Inflammatory macrophage treated with lipopolysaccharide for 4 hours (primary cell): ENCODE measurements around the gene IL21R.
"Not testable (repeated sequence)": the region's sequence is repeated elsewhere in the genome, so short reads cannot be mapped to it uniquely, and the experiment has no call there.

Experiments used
- DNase-seq: peaks from one replicate; pipeline ENCODE4 v3.0.0-alpha.2; 2020

The IL21R gene

DNA sequence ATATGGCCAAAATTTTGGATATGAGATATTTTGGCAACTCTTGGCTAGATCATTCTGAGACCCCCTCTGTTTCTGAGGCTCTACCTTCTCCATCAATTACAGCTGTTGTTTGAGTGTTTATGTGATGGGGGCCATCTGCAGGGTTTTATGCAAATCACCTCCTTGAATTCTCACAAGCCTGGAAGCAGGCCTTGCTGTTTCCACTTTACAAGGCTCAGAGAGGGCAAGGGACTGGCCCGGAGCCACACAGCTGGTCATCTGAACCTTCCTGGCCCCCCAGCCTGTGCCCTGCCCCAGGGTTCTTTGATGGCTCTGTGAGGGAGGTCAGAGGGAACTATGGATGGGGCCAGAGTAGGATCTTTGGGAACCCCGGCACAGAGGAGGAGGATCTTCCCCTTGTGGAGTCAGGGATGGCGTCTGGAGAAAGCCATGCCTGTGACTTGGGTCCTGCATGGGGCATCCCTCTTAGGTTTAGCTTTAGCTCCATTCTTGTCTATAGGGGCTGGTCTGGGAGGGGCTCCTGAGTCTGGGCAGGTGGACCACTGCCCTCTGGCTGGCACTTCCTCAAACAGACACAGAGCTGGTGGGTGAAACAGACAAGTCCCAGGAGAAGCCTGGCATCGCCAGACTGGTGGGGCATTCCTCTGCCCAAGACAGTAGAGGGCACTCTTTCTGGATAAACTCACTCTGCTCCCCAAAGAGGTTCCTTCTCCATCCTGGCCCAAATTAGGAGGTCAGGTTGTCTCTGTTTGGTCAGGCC lies 26.2 kb downstream of the IL21R start:
- peak; percentile 41 for DNase-seq

DNA sequence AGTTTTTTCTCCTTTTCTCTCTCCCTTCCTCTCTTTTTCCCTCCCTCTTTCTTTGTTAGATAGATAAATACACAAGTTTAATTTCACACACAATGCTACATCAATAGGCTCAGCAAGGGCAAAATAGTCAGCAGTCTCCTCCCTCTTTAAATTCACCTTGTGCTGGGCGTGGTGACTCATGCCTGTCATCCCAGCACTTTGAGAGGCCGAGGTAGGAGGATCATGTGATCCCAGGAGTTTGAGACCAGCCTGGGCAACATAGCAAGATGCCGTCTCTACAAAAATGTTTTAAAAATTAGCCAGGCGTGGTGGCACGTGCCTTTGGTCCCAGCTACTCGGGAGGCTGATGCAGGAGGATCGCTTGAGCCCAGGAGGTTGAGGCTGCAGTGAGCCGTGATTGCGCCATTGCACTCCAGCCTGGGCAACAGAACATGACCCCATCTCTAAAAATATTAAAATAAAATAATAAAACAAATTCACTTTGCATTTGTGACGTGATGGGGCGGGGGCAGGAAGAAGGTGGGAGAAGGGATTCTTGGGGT lies 27.4 kb downstream of the IL21R start:
- no peak for DNase-seq

DNA sequence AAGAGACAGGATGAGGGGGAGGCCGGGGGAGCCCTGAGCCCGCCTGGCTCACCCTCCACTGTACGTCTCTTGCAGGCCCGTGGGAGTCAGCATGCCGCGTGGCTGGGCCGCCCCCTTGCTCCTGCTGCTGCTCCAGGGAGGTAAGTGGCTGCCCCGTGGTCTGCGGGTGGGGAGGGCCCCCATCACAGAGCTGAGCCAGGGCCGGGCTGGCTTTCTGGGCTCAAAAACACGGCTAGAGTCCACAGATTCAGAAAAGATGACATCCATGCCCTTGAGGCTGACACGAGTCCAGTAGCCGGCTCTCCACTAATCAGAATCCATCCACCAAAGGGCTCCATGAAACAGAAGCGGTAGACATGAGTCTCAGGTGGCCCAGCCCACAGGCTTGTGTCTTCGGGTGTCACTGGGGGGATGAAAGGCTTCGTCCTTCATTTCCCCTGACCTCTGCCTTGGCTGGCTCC lies 28.0 kb downstream of the IL21R start:
- DNase-seq: no peak

DNA sequence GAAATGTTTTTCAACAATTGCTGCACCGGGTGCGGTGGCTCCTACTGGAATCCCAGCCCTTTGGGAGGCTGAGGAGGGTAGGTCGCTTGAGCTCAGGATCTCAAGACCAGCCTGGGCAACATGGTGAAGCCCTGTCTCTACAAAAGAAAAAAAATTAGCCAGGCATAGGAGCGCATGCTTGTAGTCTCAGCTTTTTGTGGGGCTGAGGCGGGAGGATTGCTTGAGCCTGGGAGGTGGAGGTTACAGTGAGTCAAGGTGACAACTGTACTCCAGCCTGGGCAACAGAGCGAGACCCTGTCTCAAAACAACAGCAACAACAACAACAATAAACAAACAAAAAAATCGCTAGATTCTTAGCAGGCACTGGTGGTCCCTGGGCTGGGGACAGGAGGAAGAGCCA lies 28.5 kb downstream of the IL21R start:
- no peak for DNase-seq

DNA sequence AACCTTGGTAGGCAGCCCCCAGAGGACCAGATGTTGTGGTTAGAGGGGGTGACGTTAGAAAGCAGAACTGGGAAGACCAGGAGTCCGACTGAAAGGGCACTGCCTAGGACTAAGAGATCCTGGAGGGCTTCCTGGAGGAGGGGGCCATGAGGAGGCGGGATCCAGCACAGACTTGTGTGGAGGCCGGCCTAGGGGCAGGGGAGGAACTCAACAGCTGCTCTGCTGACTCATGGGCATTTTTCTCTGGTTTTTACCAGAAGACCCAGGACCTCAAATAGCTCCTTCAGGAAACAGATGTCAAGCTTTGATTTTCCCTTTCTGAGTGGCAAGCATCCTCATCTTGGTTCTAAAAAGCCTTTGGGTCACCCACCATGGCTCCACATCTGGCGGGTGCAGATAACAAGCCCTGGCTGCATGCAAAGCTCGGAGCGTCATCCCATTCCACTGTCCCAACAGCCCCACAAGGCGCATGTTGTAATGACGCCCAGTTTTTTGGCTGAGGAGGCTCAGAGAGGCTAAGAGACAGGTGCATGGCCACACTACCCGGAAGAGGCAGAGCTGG lies 29.0 kb downstream of the IL21R start:
- no peak for DNase-seq

DNA sequence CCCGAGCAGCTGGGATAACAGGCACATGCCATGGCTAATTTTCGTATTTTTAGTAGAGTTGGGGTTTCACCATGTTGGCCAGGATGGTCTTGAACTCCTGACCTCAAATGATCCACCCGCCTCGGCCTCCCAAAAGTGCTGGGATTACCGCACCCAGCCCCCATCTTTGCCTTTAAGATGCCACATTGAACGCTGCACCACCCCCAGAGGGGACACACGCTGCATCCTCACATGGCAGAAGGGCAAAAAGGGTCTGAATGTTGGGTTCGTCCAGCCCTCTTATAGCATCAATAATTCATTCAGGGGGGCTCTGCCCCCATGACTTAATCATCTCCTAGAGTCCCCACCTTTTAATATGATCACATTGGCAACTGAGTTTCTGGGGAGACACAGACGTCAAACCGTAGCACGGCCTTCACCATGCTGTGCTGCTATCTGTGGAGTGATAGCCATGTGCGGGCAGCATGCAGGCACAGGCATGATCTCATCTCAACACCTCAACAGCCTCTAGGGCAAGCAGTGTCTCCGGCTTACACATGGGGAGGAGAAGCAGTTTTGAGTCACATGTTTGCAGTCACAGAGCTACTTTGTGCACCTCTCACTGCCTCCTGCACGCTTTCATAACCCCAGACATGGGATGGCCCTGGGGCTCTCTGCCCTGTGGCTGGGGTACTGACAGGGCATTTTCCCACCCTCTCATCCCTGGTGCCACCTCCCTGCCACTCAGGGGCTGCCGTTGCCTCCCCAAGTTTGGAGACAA lies 30.0 kb downstream of the IL21R start:
- DNase-seq: no peak

DNA sequence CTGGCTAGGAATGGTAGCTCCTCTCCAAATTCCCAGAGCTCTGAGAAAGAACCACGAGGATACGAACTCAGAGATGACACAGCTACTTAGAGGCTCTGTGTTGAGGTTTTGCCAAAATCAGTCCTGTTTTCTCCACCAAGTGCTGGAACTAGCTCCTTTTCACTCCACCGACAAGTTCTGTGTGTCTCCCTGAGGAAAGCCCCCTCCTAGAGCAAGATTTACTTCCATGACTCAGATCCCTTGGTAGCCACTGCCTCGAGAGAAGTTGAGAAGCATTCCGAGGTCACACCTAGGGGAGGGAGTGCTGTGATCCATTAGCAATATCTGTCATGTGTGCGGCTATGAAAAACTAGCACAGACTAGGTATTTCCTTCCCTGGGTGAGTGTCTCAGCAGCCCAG lies 30.6 kb downstream of the IL21R start:
- no peak for DNase-seq

DNA sequence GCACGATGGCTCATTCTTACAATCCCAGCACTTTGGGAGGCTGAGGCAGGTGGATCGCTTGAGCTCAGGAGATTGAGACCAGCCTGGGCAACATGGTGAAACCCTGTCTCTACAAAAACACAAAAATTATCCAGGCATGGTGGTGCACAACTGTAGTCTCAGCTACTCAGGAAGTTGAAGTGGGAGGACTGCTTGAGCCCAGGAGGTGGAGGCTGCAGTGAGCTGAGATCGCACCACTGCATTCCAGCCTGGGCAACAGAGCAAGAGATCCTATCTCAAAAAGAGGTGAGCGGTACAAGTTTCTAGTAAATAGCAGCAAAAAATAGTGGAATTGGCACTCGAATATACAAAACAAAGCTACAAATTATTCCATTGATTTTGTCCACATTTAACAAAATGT lies 31.2 kb downstream of the IL21R start:
- DNase-seq: not testable (repeated sequence)

DNA sequence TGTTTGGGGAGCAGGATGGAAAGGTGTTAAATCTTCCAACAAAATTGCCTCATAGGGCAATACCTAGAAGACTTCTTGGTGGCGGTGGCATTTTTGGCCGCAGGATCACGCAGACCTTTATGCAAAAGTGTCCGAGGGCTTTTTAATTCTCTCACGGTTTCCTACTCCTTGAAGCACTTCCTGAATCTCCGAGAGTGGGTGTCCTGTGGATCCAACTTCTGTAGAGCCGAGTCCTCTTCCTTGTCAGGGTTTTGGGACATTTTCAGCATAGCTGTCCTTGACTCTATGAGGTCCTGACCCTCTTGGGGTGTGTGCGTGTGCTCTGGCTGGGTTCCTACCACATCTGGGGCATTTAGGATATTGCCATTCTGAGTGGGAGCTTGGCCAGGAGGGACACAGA lies 31.7 kb downstream of the IL21R start:
- DNase-seq: no peak

DNA sequence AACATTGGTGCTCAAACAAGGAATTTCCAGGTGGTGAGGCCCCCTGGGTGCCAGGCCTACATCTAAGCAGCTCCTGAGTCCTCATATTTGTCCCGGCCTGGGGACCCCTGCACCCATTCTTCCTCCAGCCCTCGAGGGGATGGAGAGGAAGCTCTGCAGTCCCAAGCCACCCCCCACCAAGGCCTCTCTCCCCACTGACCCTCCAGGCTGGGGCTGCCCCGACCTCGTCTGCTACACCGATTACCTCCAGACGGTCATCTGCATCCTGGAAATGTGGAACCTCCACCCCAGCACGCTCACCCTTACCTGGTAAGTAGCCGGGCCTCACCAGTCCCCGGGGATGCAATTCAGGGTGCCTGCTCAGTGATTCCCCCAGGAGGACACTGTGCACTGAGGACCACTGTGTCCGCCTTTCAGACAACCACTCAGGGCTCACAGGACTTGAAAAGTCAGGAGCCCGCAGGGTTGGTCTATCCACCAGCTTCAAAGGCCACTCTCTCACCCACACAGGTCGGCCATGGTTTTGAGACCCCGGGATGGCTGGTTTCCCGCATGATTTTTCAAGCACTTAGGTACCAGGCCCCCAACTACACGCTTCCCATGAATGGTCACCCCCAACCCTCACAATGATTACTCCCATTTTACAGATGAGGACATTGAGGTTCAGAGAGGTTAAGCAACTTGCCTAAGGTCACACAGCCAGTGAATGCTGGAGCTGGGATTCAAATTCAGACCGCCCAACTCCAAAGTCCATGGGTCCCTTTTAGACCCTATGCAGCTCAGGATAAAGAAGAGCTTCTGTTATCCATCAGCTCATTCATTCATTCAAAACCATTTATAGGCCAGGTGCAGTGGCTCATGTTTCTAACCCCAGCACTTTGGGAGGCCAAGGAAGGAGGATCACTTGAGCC lies 32.4 kb downstream of the IL21R start:
- DNase-seq: no peak

DNA sequence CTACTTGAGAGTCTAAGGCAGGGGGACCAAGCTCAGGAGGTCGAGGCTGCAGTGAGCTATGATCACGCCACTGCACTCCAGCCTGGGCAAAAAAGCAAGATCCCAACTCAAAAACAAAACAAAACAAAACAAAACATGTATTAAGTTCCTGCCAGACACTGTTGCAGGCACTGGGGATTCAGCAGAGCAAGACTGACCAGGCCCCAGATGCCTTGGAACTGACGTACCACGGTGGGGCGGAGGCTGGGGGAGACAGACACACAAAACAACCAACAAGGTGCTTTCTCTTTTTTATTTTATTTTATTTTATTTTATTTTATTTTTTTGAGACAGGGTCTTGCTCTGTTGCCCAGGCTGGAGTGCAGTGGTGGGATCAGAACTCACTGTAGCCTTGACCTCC lies 33.2 kb downstream of the IL21R start:
- DNase-seq: not testable (repeated sequence)

DNA sequence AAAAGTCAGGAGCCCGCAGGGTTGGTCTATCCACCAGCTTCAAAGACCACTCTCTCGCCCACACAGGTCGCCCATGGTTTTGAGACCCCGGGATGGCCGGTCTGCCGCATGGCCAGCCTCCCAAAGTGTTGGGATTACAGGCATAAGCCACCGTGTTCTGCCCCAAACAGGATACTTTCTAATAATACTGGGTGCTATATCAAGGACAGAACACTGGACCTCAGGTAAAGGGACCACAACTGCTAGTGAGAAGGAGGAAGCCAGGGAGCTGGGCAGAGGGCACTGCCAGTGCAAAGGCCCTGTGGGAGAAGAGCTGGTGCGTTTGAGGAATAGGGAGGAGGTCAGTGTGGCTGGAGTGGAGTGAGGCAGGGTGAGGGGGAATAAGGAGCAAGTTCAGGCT lies 34.1 kb downstream of the IL21R start:
- DNase-seq: no peak

DNA sequence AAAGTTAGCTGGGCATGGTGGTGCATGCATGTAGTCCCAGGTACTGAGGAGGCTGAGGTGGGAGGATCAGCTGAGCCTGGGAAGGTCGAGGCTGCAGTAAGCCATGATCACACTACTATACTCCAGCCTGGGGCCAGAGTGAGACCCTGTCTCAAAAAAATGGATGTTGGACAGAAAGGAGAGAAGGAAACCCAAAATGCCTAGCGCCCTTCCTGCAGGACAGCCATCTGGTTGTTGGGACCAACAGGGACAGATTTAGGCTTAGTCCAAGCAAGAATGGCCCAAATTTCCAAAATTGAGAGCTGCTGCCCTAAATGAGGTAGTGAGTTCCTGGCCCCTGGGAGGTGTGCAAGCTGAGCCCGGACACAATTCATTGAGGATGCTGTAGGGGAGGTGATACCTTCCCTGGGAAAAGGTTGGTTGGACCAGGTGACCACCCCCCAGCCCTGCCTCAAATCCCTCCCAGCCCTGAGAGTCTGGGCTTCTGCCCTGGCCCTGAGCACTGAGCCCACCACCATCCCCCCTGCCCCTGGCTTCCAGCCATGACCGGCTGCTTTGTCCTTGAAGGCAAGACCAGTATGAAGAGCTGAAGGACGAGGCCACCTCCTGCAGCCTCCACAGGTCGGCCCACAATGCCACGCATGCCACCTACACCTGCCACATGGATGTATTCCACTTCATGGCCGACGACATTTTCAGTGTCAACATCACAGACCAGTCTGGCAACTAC lies 35.1 kb downstream of the IL21R start:
- no peak for DNase-seq

DNA sequence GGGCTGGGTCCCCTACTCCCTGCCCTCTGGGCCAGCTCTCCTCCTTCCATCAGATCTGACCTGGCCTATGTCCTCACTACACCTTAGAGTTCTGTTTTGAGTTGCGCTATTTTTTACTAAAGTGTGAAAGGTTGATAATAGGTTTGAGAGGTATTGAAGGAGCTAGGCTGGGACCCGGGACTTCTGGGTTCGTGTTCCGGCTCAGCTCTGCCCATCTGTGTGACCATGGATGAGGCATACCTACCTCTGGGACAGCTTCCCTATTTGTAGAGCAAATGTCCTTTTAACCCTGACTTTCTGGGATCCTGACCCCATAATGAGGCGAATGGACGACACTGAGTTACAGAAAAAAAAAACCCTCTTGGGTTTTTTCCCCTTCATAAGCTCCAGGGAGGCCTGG lies 36.0 kb downstream of the IL21R start:
- no peak for DNase-seq

DNA sequence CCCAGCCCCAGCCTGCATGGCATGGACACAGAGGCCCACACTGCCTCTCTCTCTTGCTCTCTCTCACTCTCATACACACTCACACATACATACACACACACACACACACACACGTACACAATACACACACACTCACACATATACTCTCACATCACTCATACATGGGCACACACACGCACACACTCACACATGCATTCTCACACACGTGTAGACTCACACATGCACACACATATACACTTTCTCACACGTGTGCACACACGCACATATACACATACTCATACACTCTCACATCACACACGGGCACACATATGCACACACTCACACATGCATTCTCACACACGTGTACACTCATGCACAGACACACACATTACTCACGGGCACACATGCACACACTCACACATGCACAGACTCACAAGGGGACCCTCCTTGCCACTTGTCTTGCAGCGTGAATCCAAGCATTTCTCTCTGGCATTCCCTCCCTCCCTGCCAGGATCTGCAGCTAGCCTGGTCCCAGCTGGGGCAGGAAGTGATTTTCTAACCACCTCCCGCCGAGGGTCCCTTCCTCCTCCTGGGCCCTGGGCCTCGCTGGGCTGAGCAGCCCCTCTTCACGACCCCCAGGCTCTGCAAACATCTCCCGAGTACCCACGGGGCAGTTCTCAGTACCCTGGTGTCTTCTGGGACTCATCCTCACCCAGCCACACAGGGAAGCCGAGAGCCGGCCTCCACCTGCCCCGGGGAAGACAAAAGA lies 37.5 kb downstream of the IL21R start:
- no peak for DNase-seq

DNA sequence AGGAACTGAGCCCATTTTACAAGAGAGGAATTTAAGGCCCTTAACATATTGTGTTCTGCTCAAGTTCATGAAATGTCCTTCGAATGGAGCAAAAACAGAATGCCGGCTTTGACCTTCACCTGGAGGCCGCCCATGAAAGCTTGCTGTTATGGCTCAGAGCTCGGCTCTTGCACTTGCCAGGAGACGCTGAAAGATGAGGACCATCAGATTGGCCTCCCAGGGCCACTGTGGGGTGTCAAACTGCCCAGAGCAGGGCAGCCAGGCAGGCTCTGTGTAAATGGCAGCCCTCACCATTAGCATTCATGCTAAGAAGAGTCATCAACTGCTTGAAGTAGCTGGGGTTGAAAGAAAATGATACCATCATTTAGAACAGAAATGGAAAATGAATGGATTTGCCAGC lies 39.3 kb downstream of the IL21R start:
- no peak for DNase-seq

DNA sequence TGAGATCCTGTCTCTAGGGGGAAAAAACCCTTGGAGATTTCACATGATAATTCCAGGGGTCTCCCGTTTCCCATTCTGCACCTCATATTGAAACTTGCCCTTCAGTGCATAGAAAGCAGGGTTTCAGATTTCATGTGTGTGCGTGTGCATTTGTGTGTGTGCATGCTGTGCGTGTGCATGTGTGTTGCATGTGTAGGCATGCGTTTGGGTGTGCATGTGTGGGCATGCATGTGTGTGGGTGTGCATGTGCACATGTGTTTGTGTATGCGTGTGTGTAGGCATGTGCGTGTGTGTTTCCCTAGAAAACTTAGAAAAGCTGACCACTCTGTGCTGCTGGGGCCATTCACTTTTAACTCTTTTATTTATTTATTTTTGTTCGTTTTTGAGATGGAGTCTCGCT lies 40.0 kb downstream of the IL21R start:
- no peak for DNase-seq

DNA sequence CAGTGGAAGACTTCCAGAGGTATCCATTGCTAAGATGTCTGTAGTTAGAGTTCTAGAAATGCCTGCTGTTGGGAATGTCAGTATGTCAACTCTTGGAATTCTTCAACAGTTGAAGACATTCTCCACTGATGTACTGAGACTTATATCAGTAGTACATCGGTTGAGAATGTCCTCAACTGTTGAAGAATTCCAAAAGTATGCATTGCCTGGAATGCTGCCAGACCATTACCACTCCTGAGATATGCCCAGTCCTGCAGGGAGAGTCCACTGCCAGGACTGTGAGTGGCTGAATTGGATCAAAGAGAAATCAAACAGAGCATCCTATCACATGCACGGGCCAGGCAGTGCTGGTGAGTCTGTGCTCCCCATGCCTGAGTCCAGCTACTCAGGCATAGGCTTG lies 42.0 kb downstream of the IL21R start:
- DNase-seq: no peak

DNA sequence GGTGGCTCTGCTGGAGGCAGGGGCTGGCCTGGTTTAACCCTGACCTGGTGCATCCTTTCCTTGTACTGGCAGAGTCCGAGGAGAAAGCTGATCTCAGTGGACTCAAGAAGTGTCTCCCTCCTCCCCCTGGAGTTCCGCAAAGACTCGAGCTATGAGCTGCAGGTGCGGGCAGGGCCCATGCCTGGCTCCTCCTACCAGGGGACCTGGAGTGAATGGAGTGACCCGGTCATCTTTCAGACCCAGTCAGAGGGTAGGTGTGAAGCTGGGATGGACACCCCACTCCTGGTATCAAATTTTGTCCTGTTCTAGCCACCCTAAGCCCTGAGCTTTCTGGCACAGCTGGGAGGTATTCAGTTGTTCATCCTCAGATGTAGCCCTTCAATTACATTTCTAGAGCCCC lies 42.5 kb downstream of the IL21R start:
- no peak for DNase-seq

DNA sequence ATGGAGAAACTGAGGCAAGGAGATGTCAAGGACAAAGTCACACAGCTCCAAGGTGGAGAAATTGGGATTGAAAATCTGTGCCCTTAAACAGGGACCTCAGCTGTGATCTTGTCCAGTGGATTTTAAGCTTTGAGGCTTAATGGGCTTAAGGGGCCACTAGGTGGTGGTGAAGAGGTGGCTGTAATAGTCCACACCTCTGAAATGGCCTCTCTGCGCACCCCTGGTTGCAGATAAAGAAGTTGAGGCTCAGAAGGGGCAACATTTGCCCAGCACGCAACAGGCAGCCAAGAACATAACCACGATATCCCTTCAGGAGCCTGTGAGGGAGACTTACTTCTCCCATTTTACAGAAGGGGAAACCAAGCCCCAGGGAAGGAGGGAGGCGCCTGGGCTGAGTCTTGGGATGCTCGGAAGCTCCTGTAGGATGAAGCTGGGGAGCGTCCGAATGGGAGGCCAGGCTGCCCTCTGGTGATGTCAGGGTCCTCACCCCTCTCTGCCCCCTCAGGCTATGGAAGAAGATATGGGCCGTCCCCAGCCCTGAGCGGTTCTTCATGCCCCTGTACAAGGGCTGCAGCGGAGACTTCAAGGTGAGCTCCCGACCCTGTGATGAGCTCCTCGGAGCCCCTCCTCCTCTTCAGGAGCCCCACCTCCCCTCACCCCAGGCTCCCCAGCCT lies 43.7 kb downstream of the IL21R start:
- no peak for DNase-seq

DNA sequence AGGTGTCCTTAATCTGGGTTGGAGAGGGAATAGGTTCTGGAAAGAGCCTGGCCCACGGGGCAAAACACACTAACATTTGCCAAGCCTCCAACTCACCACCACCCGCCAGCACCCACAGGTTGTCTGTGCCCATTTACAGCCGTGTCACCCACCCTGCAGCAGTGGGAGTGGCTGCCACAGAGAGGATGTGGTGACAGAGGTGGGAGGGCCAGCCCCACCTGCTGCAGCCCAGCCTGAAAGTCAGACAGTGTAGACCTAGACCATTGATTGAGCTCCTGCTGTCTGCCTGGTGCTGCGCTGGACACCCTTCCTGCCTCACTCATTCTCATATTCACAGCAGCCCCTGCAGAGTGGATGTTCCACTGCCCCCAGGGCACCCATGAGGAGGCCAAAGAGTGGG lies 44.7 kb downstream of the IL21R start:
- DNase-seq: no peak
